Spleen (tissue), 7 donors: ENCODE data around the gene WNT11.

Source experiments
- CTCF ChIP-seq, 11 experiments: fragments of 200-600 bp in 7 of 11; fragments of 450-650 bp in 4 of 11; sonication (generic) in 4 of 11; IDR thresholded peaks in 8 of 11; conservative IDR thresholded peaks in 3 of 11; 1 replicate in 7 of 11; 2 replicates in 4 of 11; pipeline versions ENCODE4 v1.4.0 to v1.8.0; 2016 to 2021; ENCODE audit warnings: antibody characterized with exemption in 11 of 11, inconsistent platforms in 4 of 11, mild to moderate bottlenecking in 1 of 11
- POLR2A ChIP-seq, 3 donors: fragments of 450-650 bp; IDR thresholded peaks; one replicate each; pipeline ENCODE4 v1.5.1; 2017; ENCODE audit warnings: antibody characterized with exemption in 3 of 3, mild to moderate bottlenecking in 1 of 3
- POLR2AphosphoS5 ChIP-seq, 3 donors: sonication (generic); formaldehyde crosslinking; IDR thresholded peaks; one replicate each; pipeline ENCODE4 v1.5.1; 2017; ENCODE audit warnings: antibody characterized with exemption in 3 of 3
- donor health status: DM: no; HTN: no; CAD: no; lungs with moderate emphysema.
- donor health status: DM: no; HTN: no; CAD: no.
- donor health status: DM: no; HTN: no; CAD: no.

GRCh38 chr11:76224461-76225121, 18.3 kb upstream of the WNT11 start:
- TF ChIP-seq CTCF (IDR thresholded peaks at IDR 0.05 in 8 of 11, conservative IDR thresholded peaks at IDR 0.05 in 3 of 11) (no peak), POLR2A (IDR thresholded peaks at IDR 0.05) (no peak), POLR2AphosphoS5 (IDR thresholded peaks at IDR 0.05) (no peak)
